Stimulated activated naive CD4-positive, alpha-beta T cell (primary cell): ENCODE results near the gene OLFML1.

Experiments
- DNase-seq, 6 experiments: peaks; one replicate each; lab custom pipeline; 2025; lab: John Stamatoyannopoulos, UW

Gene OLFML1

GRCh38 chr11:7532405-7533145 is 47.3 kb downstream of the OLFML1 start:
- no peak for DNase-seq

DNA sequence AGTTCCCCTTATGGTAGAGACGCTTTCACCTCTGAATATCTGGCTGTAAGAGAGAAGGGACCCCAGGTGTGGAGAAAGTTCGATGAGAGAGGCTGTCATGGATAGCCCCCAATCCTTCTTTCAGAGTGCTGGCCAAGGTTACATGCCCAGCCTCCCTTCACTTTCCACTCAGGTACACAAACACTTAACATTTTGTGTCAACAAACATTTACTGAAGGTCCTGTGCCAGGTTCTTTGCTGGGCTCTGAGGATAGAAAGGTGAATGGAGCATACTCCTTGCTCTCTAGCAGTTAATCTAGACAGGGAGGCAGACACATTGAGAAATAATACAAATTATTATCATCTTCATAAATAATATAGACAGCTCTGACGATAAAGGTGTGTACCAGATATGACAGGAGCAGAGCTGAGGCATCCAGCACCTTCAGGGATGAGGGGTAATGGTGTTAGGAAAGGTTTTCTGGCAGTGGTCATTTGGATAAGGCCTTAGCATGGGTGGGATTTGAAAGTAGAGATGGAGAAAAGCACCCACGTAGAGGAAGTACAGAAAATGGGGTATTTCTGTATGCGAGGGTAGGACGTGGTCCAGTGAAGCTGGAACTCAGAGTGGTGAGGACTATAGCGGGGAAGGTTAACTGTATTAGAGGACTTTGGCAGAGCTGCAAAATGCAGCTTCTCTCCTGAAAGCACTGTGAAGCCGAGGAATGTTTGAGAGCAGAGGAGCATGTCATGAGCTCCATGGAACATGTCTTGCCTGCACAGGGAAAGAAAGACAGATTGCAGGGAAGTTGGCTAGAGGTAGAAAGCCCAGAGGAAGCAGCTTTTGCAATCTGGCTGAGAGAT is 48.1 kb downstream of the OLFML1 start:
- no peak for DNase-seq

- DNase-seq, result no peak
Observed at GRCh38 chr11:7534042-7534378, 48.7 kb downstream of the OLFML1 start.

GRCh38 chr11:7536100-7536499 is 50.8 kb downstream of the OLFML1 start:
- no peak for DNase-seq

GRCh38 chr11:7537265-7537664 is 52.0 kb downstream of the OLFML1 start:
- DNase-seq, result peak in 2 of 6 experiments; percentile 3 to 7

DNA sequence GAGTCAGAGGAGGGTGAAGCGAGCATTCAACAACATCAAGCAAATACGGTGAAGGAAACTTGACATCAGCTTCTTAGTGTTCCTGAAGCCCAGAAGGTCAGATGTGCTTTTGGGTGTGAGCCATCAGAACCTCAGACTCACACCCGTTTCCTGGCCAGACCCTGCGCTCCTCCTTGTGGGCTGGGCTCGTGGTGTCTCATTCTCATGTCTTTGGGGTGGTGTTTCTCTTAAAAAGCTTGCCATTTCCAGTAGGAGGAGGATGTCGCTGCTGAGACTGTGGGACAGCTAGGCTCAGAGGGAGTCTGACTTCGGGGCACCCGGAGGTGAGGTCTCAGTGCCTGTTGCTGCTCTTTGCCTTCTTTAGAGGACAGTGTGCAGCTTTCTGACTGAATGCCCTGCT is 52.7 kb downstream of the OLFML1 start:
- DNase-seq, result peak in 1 of 6 experiments; percentile 16

GRCh38 chr11:7538466-7539454 is 53.5 kb downstream of the OLFML1 start:
- DNase-seq, result no peak

DNA sequence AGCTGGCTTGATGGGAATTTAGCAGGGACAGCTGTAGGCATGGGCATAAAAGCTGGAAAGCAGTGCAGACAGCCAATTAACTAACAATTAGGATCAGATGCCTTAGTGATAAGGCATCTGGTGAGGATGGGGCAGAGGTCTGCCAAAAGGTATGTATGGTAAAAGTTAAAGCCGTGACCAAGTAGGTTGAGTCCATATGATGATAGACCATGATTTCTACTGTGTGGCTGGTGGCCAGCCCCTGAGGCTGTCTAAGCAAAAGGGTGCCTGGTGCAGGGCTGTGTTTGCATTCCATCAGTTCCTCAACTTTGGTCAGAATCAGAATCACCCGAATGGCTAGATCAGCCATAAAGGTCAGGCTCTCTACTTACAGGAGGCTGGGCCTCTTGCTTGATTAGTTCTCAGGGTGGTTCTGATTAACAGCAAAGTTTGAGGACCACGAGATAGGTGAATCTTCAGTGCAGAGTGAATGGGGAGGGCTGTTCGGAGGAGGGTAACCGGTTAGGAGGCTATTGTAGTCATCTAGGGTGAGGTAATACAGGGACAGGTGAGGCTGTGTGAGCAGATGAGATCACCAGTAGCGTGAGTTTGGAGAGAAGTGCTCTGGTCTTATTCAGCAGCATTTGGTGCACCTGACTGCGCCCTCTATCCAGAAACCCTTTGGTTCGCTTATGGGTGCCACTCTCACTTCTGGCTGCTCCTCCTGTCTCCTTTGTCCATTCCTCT is 55.7 kb downstream of the OLFML1 start:
- no peak for DNase-seq

DNA sequence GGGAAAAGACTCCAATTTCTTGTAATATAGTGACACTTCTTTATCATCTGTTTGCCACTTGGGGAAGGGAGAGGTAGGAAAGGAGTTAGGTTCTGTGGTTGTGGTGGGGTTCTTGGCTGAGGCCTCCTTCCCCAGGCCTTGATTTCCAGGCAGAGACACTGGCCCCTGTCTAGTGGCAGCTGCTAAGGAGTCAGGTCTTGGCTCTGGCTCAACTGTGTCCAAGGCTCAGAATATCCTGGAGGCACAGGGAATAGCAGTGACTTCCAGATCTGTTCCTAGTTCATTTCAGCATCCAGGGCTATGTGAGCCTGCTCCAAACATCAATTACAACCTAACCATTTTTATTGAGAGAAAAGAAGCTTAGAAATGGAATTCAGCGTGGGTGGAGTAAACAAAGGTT is 58.0 kb downstream of the OLFML1 start:
- no peak for DNase-seq

DNA sequence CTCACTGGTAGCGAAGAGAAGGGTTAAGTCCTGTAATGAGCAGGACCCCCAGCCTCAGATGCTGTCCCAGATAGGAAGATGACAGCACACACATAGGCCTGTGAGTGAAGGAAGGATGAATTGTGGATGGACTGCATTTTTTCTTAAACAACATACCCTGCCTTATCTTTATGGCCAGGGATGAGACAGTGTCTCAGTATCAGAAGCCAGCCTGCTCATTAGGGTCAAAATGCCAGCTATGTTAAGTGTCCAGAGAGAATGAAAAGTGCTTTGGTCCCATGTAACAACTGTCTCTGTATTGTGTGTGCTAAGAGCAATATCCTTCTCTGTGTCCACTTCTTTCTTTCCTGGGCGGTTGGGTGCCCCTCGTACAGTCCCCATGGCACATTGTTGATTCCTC is 58.7 kb downstream of the OLFML1 start:
- no peak for DNase-seq

GRCh38 chr11:7545611-7546010 is 60.3 kb downstream of the OLFML1 start:
- no peak for DNase-seq

- DNase-seq, result no peak
Observed at GRCh38 chr11:7546324-7546791, 61.1 kb downstream of the OLFML1 start.

DNA sequence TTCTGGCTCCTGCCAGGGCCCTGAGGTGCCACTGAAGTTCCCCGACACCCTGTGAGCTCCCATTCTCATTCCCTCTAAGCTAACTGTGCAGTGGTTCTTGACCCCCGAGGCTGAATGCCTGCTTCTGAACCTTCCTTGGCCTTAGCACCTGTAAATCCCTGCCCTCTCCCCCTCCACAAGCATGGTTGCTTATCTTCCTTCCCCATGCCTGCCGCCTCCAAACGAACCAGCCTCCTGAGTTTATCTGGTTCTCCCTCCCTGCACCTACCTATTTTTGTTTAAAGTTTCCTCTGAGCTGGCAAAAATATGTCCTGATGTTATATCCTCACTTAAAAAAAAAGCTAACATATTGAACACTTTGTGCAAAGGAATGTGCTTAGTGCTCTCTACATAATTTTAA is 62.4 kb downstream of the OLFML1 start:
- no peak for DNase-seq

- DNase-seq, result peak in 4 of 6 experiments; percentile 8 to 45 (median 22)
Observed at GRCh38 chr11:7548659-7549274, 63.5 kb downstream of the OLFML1 start.

DNA sequence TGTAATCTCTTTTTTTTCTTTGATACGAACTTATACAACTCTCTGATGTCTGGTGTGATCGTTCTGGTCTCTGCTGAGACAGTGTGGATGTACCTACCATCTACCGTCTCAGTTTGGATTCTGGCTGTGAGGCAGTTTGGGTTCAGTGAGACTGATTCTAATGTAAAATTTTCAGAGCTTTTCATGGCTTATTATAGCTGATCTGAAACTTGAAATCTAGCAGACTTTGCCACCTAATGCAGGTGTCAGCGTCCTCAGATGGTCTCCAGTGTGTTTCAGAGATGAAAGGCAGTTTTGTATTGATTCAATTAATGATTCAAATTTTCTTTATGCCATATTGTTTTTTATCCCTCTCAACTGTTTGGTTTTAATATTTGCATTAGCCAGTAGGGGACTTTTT is 64.4 kb downstream of the OLFML1 start:
- no peak for DNase-seq

- DNase-seq, result no peak
Observed at GRCh38 chr11:7551571-7551970, 66.3 kb downstream of the OLFML1 start.

DNA sequence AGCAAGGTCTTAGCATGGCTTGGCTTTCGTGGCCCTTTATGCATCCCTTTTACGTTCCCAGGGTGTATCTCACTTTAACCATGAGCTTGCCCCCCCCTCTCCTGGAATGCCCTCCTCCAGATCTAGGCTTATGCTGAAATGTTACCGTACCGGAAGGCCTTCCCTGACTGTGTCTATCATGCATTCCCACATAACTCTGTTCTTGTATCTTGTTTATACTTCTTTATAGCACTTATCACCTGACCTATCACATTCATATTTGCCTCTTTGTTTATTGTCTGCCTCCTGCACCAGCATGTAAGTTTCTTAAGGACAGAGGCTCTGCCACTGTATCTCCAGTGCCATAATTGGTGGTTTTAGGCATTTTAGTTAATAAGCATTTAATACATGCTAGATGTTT is 67.4 kb downstream of the OLFML1 start:
- DNase-seq, result no peak

DNA sequence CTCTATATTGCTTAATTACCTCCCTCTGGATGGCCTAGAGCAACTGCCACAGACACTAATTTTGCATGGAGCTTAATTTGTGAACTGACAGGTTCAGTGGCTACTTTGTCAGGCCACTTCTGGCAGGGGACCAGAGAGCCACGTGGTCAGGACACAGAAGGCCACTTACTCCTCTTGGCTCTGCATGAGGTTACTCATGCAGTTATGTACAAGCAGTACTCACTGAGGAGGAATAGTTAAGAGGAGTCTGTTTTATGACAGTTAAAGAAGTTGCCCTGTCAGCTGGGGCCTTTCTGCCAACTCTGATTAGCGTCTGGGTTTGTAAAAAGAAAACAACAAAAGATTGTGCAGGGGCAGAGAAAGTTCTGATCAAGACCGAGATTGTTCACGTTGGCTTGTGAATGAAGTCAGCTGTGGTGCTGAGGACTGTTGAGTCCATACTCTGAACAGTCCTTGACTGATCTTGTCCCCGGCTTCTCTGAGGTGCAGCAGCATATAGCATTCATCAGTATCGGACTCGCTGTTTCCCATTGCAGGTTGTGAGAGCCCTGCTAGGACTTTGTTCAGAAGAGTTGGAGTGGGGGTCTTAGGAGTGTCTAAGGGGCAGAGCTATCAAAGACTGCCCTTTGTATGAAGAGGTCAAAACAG is 69.9 kb downstream of the OLFML1 start:
- no peak for DNase-seq

GRCh38 chr11:7558046-7558445 is 72.7 kb downstream of the OLFML1 start:
- no peak for DNase-seq
